ENCODE measurements around the gene RUNX1.

RUNX1 gene

DNA sequence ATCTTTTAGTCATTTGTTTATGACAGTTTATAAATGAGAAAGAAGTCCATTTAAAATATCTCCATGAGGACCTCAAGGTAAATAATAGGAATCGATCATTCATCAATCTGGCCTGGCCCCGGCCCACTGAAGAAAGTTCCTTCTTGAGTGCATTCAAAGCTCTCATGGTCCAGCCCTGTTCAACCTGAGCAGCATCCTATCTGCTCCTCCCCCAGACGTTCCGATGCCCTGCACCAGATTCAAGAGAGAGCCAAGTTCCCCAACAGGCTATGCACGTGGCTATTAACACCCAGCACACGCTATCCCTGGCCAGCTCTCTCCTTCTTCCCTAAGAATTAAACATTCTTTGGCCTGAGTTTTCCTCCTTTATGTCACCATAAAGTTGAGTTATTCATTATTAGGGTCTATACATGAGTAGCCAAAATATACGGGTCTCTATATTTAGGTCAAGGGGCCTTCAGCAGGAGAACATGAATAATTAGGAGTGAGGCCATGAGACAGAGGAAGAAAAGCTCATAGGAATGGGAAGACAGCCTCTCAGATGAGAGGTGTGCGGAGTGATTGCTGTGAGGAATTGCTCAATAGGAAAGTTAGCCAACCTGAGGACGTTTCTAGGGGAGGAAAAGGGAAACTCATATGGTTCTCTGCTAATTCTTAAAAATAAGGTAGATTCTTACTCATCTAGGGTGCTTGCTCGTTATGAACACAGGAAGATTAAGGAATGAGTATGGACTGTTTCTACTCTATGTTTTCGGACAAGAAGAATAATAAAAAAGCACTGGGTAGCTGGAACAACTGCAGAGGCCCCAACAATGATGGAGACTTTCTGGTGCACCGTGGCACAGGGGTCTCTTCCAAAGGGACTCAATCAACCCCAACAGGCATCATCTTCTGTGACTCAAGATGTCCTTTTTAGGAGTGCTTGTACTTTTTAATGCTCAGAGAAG is 23.6 kb downstream of the RUNX1 start:
- ATAC-seq, result no peak
- TF ChIP-seq ZNF70 (CRISPR knock-in tag; IDR thresholded peaks at IDR 0.05), result no peak
- TF ChIP-seq ZFP3 (CRISPR knock-in tag; IDR thresholded peaks at IDR 0.05), result no peak
- TF ChIP-seq ZNF8 (CRISPR knock-in tag; IDR thresholded peaks at IDR 0.05), result no peak
- TF ChIP-seq, protein P1, sequence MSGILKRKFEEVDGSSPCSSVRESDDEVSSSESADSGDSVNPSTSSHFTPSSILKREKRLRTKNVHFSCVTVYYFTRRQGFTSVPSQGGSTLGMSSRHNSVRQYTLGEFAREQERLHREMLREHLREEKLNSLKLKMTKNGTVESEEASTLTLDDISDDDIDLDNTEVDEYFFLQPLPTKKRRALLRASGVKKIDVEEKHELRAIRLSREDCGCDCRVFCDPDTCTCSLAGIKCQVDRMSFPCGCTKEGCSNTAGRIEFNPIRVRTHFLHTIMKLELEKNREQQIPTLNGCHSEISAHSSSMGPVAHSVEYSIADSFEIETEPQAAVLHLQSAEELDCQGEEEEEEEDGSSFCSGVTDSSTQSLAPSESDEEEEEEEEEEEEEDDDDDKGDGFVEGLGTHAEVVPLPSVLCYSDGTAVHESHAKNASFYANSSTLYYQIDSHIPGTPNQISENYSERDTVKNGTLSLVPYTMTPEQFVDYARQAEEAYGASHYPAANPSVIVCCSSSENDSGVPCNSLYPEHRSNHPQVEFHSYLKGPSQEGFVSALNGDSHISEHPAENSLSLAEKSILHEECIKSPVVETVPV (CRISPR knock-in tag; IDR thresholded peaks at IDR 0.05), result no peak
- TF ChIP-seq ESRRG (CRISPR knock-in tag; IDR thresholded peaks at IDR 0.05), result no peak
- no peak for TF ChIP-seq ISL1 (CRISPR knock-in tag; IDR thresholded peaks at IDR 0.05)
- no peak for TF ChIP-seq CSDC2 (CRISPR knock-in tag; IDR thresholded peaks at IDR 0.05)

DNA sequence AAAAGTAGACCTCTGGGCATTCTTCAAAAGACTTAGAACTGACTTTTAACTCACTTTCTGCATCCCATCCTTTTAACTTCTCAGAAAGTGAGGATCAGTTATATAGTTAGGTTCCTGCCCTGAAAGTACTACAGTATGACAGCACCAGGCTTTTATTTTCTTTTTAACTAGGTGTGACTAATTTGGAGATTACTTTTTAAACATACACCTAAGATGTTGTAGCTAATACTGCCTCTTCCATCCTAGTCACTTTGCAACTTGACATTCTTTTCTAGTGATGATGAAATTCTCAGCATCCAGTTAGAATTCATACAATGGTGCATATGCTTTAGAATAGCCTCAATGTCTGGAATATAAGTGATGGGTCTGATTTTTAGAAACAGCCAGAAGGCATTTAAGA is 24.6 kb downstream of the RUNX1 start:
- TF ChIP-seq ZNF565 (CRISPR knock-in tag; conservative IDR thresholded peaks at IDR 0.05; ENCODE audit: low read depth) (no peak), ESRRG (CRISPR knock-in tag; IDR thresholded peaks at IDR 0.05) (no peak), ISL1 (CRISPR knock-in tag; IDR thresholded peaks at IDR 0.05) (no peak), ARNTL (CRISPR knock-in tag; IDR thresholded peaks at IDR 0.05; ENCODE audit: borderline replicate concordance, low read depth) (no peak), ZNF70 (CRISPR knock-in tag; IDR thresholded peaks at IDR 0.05) (no peak), GLIS3 (CRISPR knock-in tag; IDR thresholded peaks at IDR 0.05) (no peak), CSDC2 (CRISPR knock-in tag; IDR thresholded peaks at IDR 0.05) (no peak), PPARA (CRISPR knock-in tag; IDR thresholded peaks at IDR 0.05; ENCODE audit: borderline replicate concordance) (no peak), TCF4 (CRISPR knock-in tag; IDR thresholded peaks at IDR 0.05; ENCODE audit: borderline replicate concordance) (no peak), RARB (CRISPR knock-in tag; IDR thresholded peaks at IDR 0.05) (no peak), ZC3H10 (CRISPR knock-in tag; IDR thresholded peaks at IDR 0.05) (no peak), ZFP30 (CRISPR knock-in tag; IDR thresholded peaks at IDR 0.05) (no peak), OSR1 (CRISPR knock-in tag; IDR thresholded peaks at IDR 0.05) (no peak)
- TF ChIP-seq, protein P2, sequence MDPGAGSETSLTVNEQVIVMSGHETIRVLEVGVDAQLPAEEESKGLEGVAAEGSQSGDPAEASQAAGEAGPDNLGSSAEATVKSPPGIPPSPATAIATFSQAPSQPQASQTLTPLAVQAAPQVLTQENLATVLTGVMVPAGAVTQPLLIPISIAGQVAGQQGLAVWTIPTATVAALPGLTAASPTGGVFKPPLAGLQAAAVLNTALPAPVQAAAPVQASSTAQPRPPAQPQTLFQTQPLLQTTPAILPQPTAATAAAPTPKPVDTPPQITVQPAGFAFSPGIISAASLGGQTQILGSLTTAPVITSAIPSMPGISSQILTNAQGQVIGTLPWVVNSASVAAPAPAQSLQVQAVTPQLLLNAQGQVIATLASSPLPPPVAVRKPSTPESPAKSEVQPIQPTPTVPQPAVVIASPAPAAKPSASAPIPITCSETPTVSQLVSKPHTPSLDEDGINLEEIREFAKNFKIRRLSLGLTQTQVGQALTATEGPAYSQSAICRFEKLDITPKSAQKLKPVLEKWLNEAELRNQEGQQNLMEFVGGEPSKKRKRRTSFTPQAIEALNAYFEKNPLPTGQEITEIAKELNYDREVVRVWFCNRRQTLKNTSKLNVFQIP (CRISPR knock-in tag; IDR thresholded peaks at IDR 0.05; ENCODE audit: borderline replicate concordance, low read depth), result no peak
- TF ChIP-seq, protein P3, sequence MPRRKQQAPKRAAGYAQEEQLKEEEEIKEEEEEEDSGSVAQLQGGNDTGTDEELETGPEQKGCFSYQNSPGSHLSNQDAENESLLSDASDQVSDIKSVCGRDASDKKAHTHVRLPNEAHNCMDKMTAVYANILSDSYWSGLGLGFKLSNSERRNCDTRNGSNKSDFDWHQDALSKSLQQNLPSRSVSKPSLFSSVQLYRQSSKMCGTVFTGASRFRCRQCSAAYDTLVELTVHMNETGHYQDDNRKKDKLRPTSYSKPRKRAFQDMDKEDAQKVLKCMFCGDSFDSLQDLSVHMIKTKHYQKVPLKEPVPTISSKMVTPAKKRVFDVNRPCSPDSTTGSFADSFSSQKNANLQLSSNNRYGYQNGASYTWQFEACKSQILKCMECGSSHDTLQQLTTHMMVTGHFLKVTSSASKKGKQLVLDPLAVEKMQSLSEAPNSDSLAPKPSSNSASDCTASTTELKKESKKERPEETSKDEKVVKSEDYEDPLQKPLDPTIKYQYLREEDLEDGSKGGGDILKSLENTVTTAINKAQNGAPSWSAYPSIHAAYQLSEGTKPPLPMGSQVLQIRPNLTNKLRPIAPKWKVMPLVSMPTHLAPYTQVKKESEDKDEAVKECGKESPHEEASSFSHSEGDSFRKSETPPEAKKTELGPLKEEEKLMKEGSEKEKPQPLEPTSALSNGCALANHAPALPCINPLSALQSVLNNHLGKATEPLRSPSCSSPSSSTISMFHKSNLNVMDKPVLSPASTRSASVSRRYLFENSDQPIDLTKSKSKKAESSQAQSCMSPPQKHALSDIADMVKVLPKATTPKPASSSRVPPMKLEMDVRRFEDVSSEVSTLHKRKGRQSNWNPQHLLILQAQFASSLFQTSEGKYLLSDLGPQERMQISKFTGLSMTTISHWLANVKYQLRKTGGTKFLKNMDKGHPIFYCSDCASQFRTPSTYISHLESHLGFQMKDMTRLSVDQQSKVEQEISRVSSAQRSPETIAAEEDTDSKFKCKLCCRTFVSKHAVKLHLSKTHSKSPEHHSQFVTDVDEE (CRISPR knock-in tag; IDR thresholded peaks at IDR 0.05), result no peak
- TF ChIP-seq, protein P1 (CRISPR knock-in tag; IDR thresholded peaks at IDR 0.05), result no peak
- TF ChIP-seq, protein P4, sequence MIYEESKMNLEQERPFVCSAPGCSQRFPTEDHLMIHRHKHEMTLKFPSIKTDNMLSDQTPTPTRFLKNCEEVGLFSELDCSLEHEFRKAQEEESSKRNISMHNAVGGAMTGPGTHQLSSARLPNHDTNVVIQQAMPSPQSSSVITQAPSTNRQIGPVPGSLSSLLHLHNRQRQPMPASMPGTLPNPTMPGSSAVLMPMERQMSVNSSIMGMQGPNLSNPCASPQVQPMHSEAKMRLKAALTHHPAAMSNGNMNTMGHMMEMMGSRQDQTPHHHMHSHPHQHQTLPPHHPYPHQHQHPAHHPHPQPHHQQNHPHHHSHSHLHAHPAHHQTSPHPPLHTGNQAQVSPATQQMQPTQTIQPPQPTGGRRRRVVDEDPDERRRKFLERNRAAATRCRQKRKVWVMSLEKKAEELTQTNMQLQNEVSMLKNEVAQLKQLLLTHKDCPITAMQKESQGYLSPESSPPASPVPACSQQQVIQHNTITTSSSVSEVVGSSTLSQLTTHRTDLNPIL (CRISPR knock-in tag; IDR thresholded peaks at IDR 0.05; ENCODE audit: low read depth), result no peak
- TF ChIP-seq, protein P5, sequence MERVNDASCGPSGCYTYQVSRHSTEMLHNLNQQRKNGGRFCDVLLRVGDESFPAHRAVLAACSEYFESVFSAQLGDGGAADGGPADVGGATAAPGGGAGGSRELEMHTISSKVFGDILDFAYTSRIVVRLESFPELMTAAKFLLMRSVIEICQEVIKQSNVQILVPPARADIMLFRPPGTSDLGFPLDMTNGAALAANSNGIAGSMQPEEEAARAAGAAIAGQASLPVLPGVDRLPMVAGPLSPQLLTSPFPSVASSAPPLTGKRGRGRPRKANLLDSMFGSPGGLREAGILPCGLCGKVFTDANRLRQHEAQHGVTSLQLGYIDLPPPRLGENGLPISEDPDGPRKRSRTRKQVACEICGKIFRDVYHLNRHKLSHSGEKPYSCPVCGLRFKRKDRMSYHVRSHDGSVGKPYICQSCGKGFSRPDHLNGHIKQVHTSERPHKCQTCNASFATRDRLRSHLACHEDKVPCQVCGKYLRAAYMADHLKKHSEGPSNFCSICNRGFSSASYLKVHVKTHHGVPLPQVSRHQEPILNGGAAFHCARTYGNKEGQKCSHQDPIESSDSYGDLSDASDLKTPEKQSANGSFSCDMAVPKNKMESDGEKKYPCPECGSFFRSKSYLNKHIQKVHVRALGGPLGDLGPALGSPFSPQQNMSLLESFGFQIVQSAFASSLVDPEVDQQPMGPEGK (CRISPR knock-in tag; IDR thresholded peaks at IDR 0.05; ENCODE audit: borderline replicate concordance), result no peak
- no peak for ATAC-seq

All from SK-N-SH treated with all-trans-retinoic acid at 6 μM for 48 hours (cell line).